ENCODE results near the gene C1orf159. TPM values are rescaled to one million over a fixed set of nuclear protein-coding genes. Genes with fewer than 3 reads are reported as not detected.
"Not testable (repeated sequence)": the region's sequence is repeated elsewhere in the genome, so short reads cannot be mapped to it uniquely, and the experiment has no call there.

The C1orf159 gene
- total RNA-seq, 1 experiment from 2014 or later = 17.5 TPM

GRCh38 chr1:1081311-1082238 is 34.3 kb downstream of the C1orf159 start:
- DNase-seq (ENCODE audit: low read depth) = no peak

- no peak for DNase-seq (ENCODE audit: low read depth)
These were observed 35.0 kb downstream of the C1orf159 start for GRCh38 chr1:1080951-1081310.

GRCh38 chr1:1080122-1080757 is 35.6 kb downstream of the C1orf159 start:
- DNase-seq (ENCODE audit: low read depth) = peak; percentile 82

GRCh38 chr1:1079408-1080121 is 36.3 kb downstream of the C1orf159 start:
- DNase-seq (ENCODE audit: low read depth) = peak; percentile 99

GRCh38 chr1:1077396-1077795 is 38.5 kb downstream of the C1orf159 start:
- not testable (repeated sequence) for DNase-seq (ENCODE audit: low read depth)

- no peak for DNase-seq (ENCODE audit: low read depth)
These were observed 40.5 kb downstream of the C1orf159 start for GRCh38 chr1:1075148-1075935.

- no peak for DNase-seq (ENCODE audit: low read depth)
These were observed 41.2 kb downstream of the C1orf159 start for GRCh38 chr1:1074631-1075147.

- DNase-seq (ENCODE audit: low read depth) = no peak
These were observed 41.9 kb downstream of the C1orf159 start, which contains the start of gene RNF223 for GRCh38 chr1:1073743-1074587. RNF223 (minus strand) TSS chr1:1074306; CDS start chr1:1072566, 1,740 bp downstream.

GRCh38 chr1:1072849-1073742 is 42.8 kb downstream of the C1orf159 start:
- DNase-seq (ENCODE audit: low read depth) = no peak

GRCh38 chr1:1072299-1072848 is 43.5 kb downstream of the C1orf159 start:
- no peak for DNase-seq (ENCODE audit: low read depth)

- DNase-seq (ENCODE audit: low read depth) = no peak
These were observed 44.2 kb downstream of the C1orf159 start for GRCh38 chr1:1071486-1072298.

- DNase-seq (ENCODE audit: low read depth) = no peak
These were observed 45.9 kb downstream of the C1orf159 start for GRCh38 chr1:1069711-1070676.

GRCh38 chr1:1069056-1069710 is 46.7 kb downstream of the C1orf159 start:
- DNase-seq (ENCODE audit: low read depth) = peak; percentile 67

- no peak for DNase-seq (ENCODE audit: low read depth)
These were observed 47.3 kb downstream of the C1orf159 start for GRCh38 chr1:1068517-1069055.

- no peak for DNase-seq (ENCODE audit: low read depth)
These were observed 47.9 kb downstream of the C1orf159 start for GRCh38 chr1:1067860-1068516.

All from M059J (cell line).